ENCODE results near the gene GLI3. TPM values are rescaled to one million over a fixed set of nuclear protein-coding genes. Genes with fewer than 3 reads are reported as not detected.

GLI3 gene
- polyA plus RNA-seq, 2 of the 4 experiments (the other 2 are of a cell fraction): 0.09 TPM; not detected in 1

GRCh38 chr7:42039921-42040320, 197.1 kb downstream of the GLI3 start:
- H3K27ac ChIP-seq: no peak overlapping the region
- DNase-seq (ENCODE audit: low read depth in 1 of 2, low spot score in 1 of 2) (no peak), ATAC-seq (no peak), FAIRE-seq (no peak)
- no peak for TF ChIP-seq CEBPB (IDR thresholded peaks at IDR 0.05)
- TF ChIP-seq ZNF302 (CRISPR knock-in tag; IDR thresholded peaks at IDR 0.05): no peak
- TF ChIP-seq RARB (CRISPR knock-in tag; IDR thresholded peaks at IDR 0.05): no peak
- no peak for TF ChIP-seq KDM5A (IDR thresholded peaks at IDR 0.05)
- TF ChIP-seq MAZ (IDR thresholded peaks at IDR 0.05; ENCODE audit: borderline replicate concordance, low read depth, low read length): no peak
- TF ChIP-seq TP53 (CRISPR knock-in tag; IDR thresholded peaks at IDR 0.05): no peak
- TF ChIP-seq POLR2AphosphoS2 (conservative IDR thresholded peaks at IDR 0.05; ENCODE audit: low read length): no peak
- no peak for TF ChIP-seq HES2 (IDR thresholded peaks at IDR 0.05)
- no peak for TF ChIP-seq MAX (IDR thresholded peaks at IDR 0.05)
- no peak for TF ChIP-seq CTCF (IDR thresholded peaks at IDR 0.05)
- no peak overlapping the region for H3K4me2 ChIP-seq
- ChIA-PET CTCF (interaction anchor here (1.5 kb wide), 1 partner anchor 99 kb away, joined by 3 read pairs; no protein-coding TSS in a partner anchor), POLR2A (no interaction called here)
- H3K4me3 ChIP-seq: no peak overlapping the region
- H3K4me1 ChIP-seq: no peaks in the 10 kb centered on the region
- no peaks in the 10 kb centered on the region for H3K9me3 ChIP-seq
- 10% methylated on average over 8 of the region's 8 CpGs for WGBS (ENCODE audit: missing lambda C conversion rate)

GRCh38 chr7:42035210-42035609, 201.8 kb downstream of the GLI3 start:
- Histone ChIP-seq H3K4me1 (no peaks in the 10 kb centered on the region), H3K4me3 (no peak overlapping the region), H3K27ac (no peak overlapping the region), H3K9me3 (no peaks in the 10 kb centered on the region), H3K4me2 (no peak overlapping the region)
- DNase-seq (ENCODE audit: low read depth in 1 of 2, low spot score in 1 of 2) (no peak), ATAC-seq (no peak), FAIRE-seq (no peak)
- WGBS (ENCODE audit: missing lambda C conversion rate): 25% methylated on average over 3 of the region's 3 CpGs
- TF ChIP-seq RARB (CRISPR knock-in tag; IDR thresholded peaks at IDR 0.05): no peak
- no peak for TF ChIP-seq SREBF2 (IDR thresholded peaks at IDR 0.05)
- TF ChIP-seq CHD2 (IDR thresholded peaks at IDR 0.05; ENCODE audit: low read length, partially characterized antibody): no peak
- no peak for TF ChIP-seq CTCF (IDR thresholded peaks at IDR 0.05)
- TF ChIP-seq RCOR1 (IDR thresholded peaks at IDR 0.05; ENCODE audit: low read depth, low read length): no peak
- TF ChIP-seq ZNF302 (CRISPR knock-in tag; IDR thresholded peaks at IDR 0.05): no peak
- TF ChIP-seq NR3C1 (IDR thresholded peaks at IDR 0.05): no peak
- TF ChIP-seq CBX2 (IDR thresholded peaks at IDR 0.05; ENCODE audit: borderline replicate concordance, low read depth): no peak
- TF ChIP-seq MAX (IDR thresholded peaks at IDR 0.05): no peak
- no peak for TF ChIP-seq JUNB (IDR thresholded peaks at IDR 0.05)
- POLR2A ChIA-PET: no interaction called here
- CTCF ChIA-PET: interaction anchor here (0.9 kb wide), 1 partner anchor 21 kb away, joined by 4 read pairs; no protein-coding TSS in a partner anchor

GRCh38 chr7:42033480-42033879, 203.5 kb downstream of the GLI3 start:
- no peak overlapping the region for H3K27ac ChIP-seq
- DNase-seq (ENCODE audit: low read depth in 1 of 2, low spot score in 1 of 2) (no peak), ATAC-seq (no peak), FAIRE-seq (no peak)
- ChIA-PET CTCF (interaction anchor here (1.1 to 1.3 kb wide), 2 partner anchors 9 to 90 kb away, joined by 3 read pairs; no protein-coding TSS in a partner anchor), POLR2A (no interaction called here)
- no peaks in the 10 kb centered on the region for H3K4me1 ChIP-seq
- H3K4me3 ChIP-seq: no peak overlapping the region
- no peaks in the 10 kb centered on the region for H3K9me3 ChIP-seq
- H3K4me2 ChIP-seq: no peak overlapping the region
- TF ChIP-seq CEBPB (IDR thresholded peaks at IDR 0.05) (no peak), POLR2A (IDR thresholded peaks at IDR 0.05; ENCODE audit: low read length) (no peak), FOSL2 (IDR thresholded peaks at IDR 0.05) (no peak), FOSL2 (CRISPR knock-in tag; IDR thresholded peaks at IDR 0.05) (no peak), MAFK (IDR thresholded peaks at IDR 0.05; ENCODE audit: partially characterized antibody) (no peak), HOXB13 (CRISPR knock-in tag; IDR thresholded peaks at IDR 0.05; ENCODE audit: low read depth) (no peak), KDM5A (IDR thresholded peaks at IDR 0.05) (no peak), SMC3 (IDR thresholded peaks at IDR 0.05) (no peak), ZSCAN20 (CRISPR knock-in tag; IDR thresholded peaks at IDR 0.05) (no peak), NR3C1 (IDR thresholded peaks at IDR 0.05) (no peak), RCOR1 (IDR thresholded peaks at IDR 0.05; ENCODE audit: low read depth, low read length) (no peak), EP300 (IDR thresholded peaks at IDR 0.05) (no peak), KDM1A (IDR thresholded peaks at IDR 0.05; ENCODE audit: low read depth) (no peak), FOSB (CRISPR knock-in tag; IDR thresholded peaks at IDR 0.05) (no peak), HOXA7 (CRISPR knock-in tag; IDR thresholded peaks at IDR 0.05) (no peak)
